Esophagus muscularis mucosa (tissue), 4 donors: ENCODE measurements around the gene PKDREJ. TPM values are rescaled to one million over a fixed set of nuclear protein-coding genes. Genes with fewer than 3 reads are reported as not detected.

ENCODE experiments used
- DNase-seq: peaks from one replicate; pipeline ENCODE4 v3.0.0-alpha.2; 2017; ENCODE audit errors: extremely low spot score
- H3K27ac ChIP-seq, 4 donors: fragments of 200-600 bp; sonication (generic); replicated peaks in 1 of 4; 1 replicate in 3 of 4; 2 replicates in 1 of 4; pipeline ENCODE4 v1.5.1; 2016 to 2019; ENCODE audit warnings: mild to moderate bottlenecking in 1 of 4
- H3K27me3 ChIP-seq, 4 donors: fragments of 200-600 bp; sonication (generic); one replicate each; pipeline versions ENCODE4 v1.5.1 to v1.6.0; 2016 to 2019
- H3K36me3 ChIP-seq, 4 donors: fragments of 200-600 bp; sonication (generic); one replicate each; pipeline ENCODE4 v1.5.1; 2016 to 2019
- H3K4me1 ChIP-seq, 4 donors: fragments of 200-600 bp; sonication (generic); one replicate each; pipeline ENCODE4 v1.5.1; 2016 to 2019
- H3K4me3 ChIP-seq, 4 donors: fragments of 200-600 bp; sonication (generic); 1 replicate in 2 of 4; 2 replicates in 2 of 4; pipeline ENCODE4 v1.5.1; 2016 to 2019; ENCODE audit warnings: mild to moderate bottlenecking in 4 of 4, moderate library complexity in 1 of 4
- H3K9me3 ChIP-seq, 4 donors: fragments of 200-600 bp; sonication (generic); 1 replicate in 3 of 4; 2 replicates in 1 of 4; pipeline ENCODE4 v1.5.1; 2016 to 2019
- CTCF ChIP-seq, 3 experiments: fragments of 200-600 bp in 2 of 3; fragments of 450-650 bp in 1 of 3; sonication (generic) in 2 of 3; IDR thresholded peaks; one replicate each; pipeline ENCODE4 v1.5.1; 2017 to 2019; ENCODE audit warnings: antibody characterized with exemption in 3 of 3, mild to moderate bottlenecking in 2 of 3, moderate library complexity in 1 of 3
- EP300 ChIP-seq: sonication (generic); formaldehyde crosslinking; IDR thresholded peaks from one replicate; pipeline ENCODE4 v1.6.1; 2017; ENCODE audit warnings: antibody characterized with exemption
- POLR2A ChIP-seq: fragments of 450-650 bp; IDR thresholded peaks from one replicate; pipeline ENCODE4 v1.6.1; 2017; ENCODE audit warnings: antibody characterized with exemption, moderate library complexity, mild to moderate bottlenecking, low read depth
- POLR2AphosphoS5 ChIP-seq, 2 donors: sonication (generic); formaldehyde crosslinking; IDR thresholded peaks; one replicate each; pipeline ENCODE4 v1.6.1; 2017; ENCODE audit warnings: antibody characterized with exemption in 2 of 2
- WGBS: methylation state at CpG from one replicate; pipeline ENCODE4 v1.1.5; 2018; 5-methylcytosine and 5-hydroxymethylcytosine counted together
- intact Hi-C: fragments of 100-400 bp; cut with DNase I; formaldehyde crosslinking; loops from one replicate; pipeline ENCODE4 v1.15.1; 2023
- total RNA-seq, 4 donors: library from RNA; depleted of rRNA; stranded (reverse); fragments of >200 nt; gene quantifications; one replicate each; pipeline versions ENCODE4 v1.1.0 to v1.2.1, GENCODE V29; 2016

PKDREJ gene
- total RNA-seq, 4 donors from 2014 or later = under 0.01 to 0.23 (median under 0.01) TPM; not detected in 1

GRCh38 chr22:46292173-46292572 is 29.0 kb upstream of the PKDREJ start:
- no peaks in the 10 kb centered on the region for H3K27me3 ChIP-seq
- no peak for DNase-seq
- TF ChIP-seq EP300 (no peak), POLR2AphosphoS5 (IDR thresholded peaks at IDR 0.05) (no peak), CTCF (IDR thresholded peaks at IDR 0.05) (no peak), POLR2A (no peak)
- H3K27ac ChIP-seq = no peak overlapping the region
- no peak overlapping the region for H3K4me3 ChIP-seq
- peaks cover 0 to 7% (median 0%) of the 10 kb centered on the region in 4 donors for H3K9me3 ChIP-seq
- H3K4me1 ChIP-seq = peaks cover 16 to 42% (median 19%) of the 10 kb centered on the region in 4 donors
- H3K36me3 ChIP-seq = peaks cover 13 to 67% (median 54%) of the 10 kb centered on the region in 4 donors
- WGBS = 96% methylated on average over 3 of the region's 3 CpGs
- intact Hi-C loops = no loop called here

GRCh38 chr22:46290843-46291785 is 28.0 kb upstream of the PKDREJ start:
- Histone ChIP-seq H3K4me3 (no peak overlapping the region), H3K27me3 (no peaks in the 10 kb centered on the region), H3K36me3 (peaks cover 13 to 77% (median 64%) of the 10 kb centered on the region in 4 donors), H3K9me3 (peaks cover 0 to 7% (median 0%) of the 10 kb centered on the region in 4 donors), H3K4me1 (peaks cover 8 to 36% (median 11%) of the 10 kb centered on the region in 4 donors), H3K27ac (no peak overlapping the region)
- TF ChIP-seq EP300 (no peak), POLR2A (no peak), CTCF (IDR thresholded peaks at IDR 0.05) (no peak), POLR2AphosphoS5 (IDR thresholded peaks at IDR 0.05) (no peak)
- intact Hi-C loops = no loop called here
- 93% methylated on average over 12 of the region's 23 CpGs for WGBS
- DNase-seq = no peak

- TF ChIP-seq POLR2AphosphoS5 (IDR thresholded peaks at IDR 0.05) = no peak
- TF ChIP-seq CTCF (IDR thresholded peaks at IDR 0.05) = no peak
- TF ChIP-seq EP300 = no peak
- no peak for TF ChIP-seq POLR2A
- no peaks in the 10 kb centered on the region for H3K27me3 ChIP-seq
- 95% methylated on average over 17 of the region's 17 CpGs for WGBS
- no peak for DNase-seq
- H3K9me3 ChIP-seq = peaks cover 0 to 7% (median 0%) of the 10 kb centered on the region in 4 donors
- peaks cover 0 to 30% (median 3%) of the 10 kb centered on the region in 4 donors for H3K4me1 ChIP-seq
- no peak overlapping the region for H3K27ac ChIP-seq
- intact Hi-C loops = no loop called here
- H3K4me3 ChIP-seq = no peak overlapping the region
- peaks cover 22 to 86% (median 73%) of the 10 kb centered on the region in 4 donors for H3K36me3 ChIP-seq
Measured at GRCh38 chr22:46290121-46290842, 27.1 kb upstream of the PKDREJ start.

GRCh38 chr22:46289244-46289891 is 26.2 kb upstream of the PKDREJ start:
- peaks cover 0 to 30% (median 3%) of the 10 kb centered on the region in 4 donors for H3K4me1 ChIP-seq
- intact Hi-C loops = no loop called here
- H3K27me3 ChIP-seq = no peaks in the 10 kb centered on the region
- no peak overlapping the region for H3K4me3 ChIP-seq
- no peak for DNase-seq
- H3K36me3 ChIP-seq = peaks cover 29 to 95% (median 82%) of the 10 kb centered on the region in 4 donors
- 88% methylated on average over 29 of the region's 33 CpGs for WGBS
- peaks cover 0 to 7% (median 0%) of the 10 kb centered on the region in 4 donors for H3K9me3 ChIP-seq
- no peak overlapping the region for H3K27ac ChIP-seq
- TF ChIP-seq CTCF (IDR thresholded peaks at IDR 0.05) (no peak), POLR2AphosphoS5 (IDR thresholded peaks at IDR 0.05) (no peak), EP300 (no peak), POLR2A (no peak)
